Stimulated activated CD8-positive, alpha-beta memory T cell treated with anti-CD3 and anti-CD28 coated beads, Interleukin-15, amount 100 ng/mL, for 4 hours (primary cell): ENCODE measurements around the gene TOX2.

ENCODE experiments used
- DNase-seq, 2 donors: peaks; one replicate each; pipeline ENCODE4 v3.0.0-alpha.2; 2020; ENCODE audit warnings: low read depth in 2 of 2

TOX2 gene

DNA sequence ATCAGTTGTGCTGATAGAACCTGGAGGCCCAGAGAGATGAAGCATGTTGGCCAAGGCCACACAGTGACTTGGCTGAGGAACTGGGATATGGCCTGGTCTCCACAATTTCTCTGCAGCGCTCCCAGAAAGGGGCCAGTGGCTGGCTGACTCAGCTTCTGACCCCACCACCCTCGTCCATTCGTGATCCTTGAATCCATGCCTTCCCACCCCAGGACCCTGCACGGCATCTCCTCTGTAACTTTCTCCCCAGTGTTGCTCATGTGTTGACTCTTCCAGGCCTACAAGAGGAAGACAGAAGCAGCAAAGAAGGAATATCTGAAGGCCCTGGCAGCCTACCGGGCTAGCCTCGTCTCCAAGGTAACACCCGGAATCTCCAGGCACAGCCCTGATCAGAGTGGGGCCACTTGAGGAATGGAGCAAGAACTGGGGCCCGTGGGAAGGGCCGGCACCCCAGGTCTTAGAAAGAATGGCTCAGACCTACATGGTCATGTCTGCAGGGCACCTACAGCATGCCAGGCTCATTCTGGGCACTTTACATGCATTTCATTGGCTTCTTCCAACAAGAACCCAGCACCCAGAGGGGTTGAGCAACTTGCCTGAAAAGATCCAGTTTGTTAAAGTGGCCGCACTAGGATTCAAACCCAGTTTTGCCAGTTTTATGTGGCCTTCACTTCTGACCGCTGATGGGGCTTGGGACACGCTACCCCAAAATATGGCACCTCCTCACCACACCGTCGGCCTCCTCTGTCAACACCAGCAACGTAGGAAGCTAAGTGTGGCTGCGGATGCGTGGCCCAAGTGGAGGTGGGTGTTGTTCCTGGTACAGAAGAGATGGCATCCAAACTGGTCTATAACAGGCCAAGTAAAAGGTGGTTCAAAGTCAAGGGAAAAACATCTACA, 150.1 kb downstream of the TOX2 start:
- no peak for DNase-seq

DNA sequence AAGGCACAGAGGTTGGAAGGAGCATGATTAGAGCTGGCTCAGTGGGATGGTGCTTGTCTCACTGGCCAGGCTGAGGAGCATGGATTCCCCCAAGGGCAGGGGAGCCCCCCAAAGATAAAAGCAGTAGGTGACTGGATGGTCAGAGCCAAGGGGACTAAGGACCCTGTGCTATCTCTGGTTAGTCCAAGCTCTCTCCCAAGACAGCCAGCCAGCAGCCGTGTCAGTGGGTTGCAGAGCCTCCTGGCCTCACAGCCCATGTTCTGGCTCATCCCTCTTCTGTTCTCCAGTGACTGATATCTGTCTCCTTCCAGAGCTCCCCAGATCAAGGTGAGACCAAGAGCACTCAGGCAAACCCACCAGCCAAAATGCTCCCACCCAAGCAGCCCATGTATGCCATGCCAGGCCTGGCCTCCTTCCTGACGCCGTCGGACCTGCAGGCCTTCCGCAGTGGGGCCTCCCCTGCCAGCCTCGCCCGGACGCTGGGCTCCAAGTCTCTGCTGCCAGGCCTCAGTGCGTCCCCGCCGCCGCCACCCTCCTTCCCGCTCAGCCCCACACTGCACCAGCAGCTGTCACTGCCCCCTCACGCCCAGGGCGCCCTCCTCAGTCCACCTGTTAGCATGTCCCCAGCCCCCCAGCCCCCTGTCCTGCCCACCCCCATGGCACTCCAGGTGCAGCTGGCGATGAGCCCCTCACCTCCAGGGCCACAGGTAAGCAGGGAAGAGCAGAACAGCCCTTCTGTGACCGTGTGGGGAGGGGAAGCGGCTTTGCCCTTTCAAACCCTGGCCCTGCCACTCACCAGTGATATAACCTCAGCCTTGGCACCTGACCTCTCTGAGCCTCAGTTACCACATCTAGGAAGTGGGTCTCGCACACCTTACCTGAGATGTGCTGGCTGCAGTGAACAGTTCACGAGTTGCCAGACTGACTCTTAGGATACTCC, 151.0 kb downstream of the TOX2 start:
- no peak for DNase-seq

DNA sequence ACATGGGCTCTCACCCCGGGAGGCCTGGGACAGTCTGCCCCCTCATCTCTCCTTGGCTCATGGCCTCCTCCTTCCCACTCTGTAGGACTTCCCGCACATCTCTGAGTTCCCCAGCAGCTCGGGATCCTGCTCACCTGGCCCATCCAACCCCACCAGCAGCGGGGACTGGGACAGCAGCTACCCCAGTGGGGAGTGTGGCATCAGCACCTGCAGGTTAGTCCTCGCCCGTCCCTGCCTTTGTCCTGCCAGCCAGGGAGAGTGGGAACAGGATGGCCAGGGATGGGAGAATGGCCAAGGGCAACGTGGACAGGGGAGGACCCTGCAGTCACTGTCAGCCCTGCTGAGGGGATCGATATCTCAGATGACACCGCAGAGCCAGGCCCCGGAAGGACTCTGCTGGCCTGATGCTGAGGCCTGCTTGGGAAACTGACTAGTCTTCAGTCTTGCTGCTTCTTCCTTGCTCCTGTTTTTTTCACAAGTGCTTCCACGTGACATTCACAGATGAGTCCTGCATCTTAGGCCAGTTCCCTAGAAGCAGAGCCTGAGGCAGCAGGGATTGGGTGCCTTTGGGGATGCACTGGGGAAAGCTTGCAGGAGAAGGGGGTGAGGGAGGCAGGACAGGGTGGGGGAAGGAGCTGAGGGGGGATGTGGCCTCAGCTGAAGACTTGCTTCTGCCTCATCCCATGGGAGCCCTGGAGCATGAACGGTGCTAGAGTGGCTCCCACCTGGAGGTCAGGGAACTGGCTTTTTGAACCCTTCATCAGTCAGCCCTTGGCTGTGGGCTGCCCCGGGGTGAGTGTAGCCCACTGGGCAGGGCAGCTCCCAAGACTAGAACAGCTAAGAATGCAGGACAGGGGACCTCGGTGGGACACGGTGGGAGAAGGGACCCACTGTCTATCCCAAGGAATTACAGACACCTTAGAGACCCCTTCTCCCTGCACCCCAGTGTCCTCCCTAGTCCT, 152.3 kb downstream of the TOX2 start:
- DNase-seq: no peak

GRCh38 chr20:44067650-44068081, 153.0 kb downstream of the TOX2 start:
- no peak for DNase-seq

GRCh38 chr20:44068316-44069201, 153.9 kb downstream of the TOX2 start:
- DNase-seq: no peak

GRCh38 chr20:44069203-44070011, 154.8 kb downstream of the TOX2 start:
- no peak for DNase-seq

DNA sequence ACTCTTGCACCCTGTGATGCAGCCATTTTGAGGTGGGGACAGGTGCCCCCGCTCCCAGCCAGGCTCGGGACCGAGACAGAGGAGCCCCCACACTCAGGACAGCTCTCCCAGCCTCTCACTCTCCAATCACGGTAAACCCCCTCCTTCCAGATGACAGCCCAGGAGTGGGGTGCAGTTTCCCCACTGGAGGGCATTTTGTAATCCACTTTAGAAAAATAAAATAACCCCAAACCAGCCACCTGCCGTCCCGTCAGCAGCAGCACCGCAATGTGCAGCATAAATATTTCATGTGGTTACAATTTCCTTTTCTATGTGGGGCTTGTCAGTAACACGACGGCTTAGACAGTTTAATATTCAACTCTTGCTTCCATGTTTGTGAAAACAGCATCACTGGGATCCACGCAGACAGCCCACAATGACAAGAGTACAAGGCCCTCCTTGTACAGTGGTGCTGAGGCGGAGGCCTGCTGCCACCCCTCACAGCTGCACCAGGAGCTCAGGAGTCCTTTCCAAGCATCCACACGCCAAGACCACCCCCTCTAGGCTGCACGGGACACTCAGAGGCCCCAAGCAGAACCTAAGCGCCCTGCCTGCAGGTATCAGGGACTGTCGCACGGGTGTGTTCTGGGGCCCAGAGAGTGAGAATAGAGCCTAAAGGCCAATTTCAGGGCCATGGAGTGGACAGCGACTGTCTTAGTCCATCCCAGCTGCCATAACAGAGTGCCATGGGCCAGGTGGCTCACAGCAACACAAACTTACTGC, 155.7 kb downstream of the TOX2 start:
- no peak for DNase-seq

GRCh38 chr20:44071057-44071456, 156.4 kb downstream of the TOX2 start:
- no peak for DNase-seq

DNA sequence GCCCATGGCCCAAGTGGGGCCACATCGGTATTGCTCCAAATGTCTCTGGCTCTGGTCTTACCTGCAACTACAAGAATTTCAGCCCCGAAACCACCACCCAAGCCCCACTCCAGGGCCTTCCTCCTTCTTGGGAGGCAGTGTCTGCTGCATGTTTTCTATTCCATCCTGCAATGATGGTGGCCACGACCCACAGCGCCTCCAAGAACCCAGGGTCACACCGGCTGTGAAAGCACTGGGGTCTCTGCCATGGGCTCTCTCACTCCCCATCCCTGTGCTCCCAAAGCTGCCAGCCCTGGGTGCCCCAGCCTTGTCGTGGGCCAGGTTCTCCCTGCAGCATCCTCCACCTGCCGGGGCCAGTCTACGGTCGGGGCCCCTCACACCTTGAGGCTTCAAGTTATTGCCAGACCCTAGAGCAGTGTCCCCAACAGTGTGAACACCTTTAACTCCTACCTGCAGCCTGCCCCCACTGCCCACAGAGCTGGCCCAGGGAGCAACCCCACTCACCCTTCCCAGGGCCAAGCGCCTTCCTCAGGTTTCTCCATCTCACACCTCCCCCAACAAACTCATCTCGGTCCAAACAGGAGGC, 157.0 kb downstream of the TOX2 start:
- no peak for DNase-seq

DNA sequence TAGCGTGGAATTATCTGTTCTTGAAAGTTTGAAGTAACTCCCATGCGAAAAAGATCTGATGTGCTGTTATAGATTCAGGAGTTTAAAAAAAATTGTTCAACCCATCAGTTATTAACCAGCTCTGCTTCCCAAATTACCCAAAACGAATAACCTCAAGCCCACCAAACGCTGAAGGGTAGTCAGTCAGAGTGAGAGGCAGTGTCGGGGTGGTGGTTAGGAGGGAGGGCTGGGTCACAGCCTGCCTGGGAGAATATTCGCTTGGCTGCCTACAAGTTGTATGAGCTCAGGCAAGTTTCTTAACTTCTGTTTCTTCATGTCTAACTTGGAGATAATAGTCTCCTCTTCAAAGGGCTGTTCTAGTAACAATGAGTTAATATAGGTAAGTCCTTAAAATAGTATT, 157.7 kb downstream of the TOX2 start:
- DNase-seq: no peak

- DNase-seq: no peak
These were observed 158.5 kb downstream of the TOX2 start for GRCh38 chr20:44073011-44073674.

DNA sequence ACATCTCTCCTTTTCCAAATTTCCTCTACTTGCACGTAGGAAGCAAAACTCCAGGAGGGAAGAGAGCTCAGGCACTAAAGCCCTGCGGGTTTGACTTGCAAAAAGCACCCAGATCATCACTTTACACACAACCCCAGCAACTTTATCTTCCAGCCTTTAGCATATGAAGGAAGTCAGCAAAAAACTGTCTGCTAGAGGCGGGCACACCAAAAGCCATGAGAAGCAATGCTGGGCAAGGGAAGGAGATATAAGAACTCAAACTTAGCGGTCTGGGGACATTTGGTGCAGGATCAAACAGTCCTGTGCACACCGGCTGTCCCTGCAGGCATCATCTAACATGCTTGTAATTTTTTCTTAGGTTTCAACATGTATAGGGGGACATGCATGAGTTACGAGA, 159.0 kb downstream of the TOX2 start:
- DNase-seq: no peak

DNA sequence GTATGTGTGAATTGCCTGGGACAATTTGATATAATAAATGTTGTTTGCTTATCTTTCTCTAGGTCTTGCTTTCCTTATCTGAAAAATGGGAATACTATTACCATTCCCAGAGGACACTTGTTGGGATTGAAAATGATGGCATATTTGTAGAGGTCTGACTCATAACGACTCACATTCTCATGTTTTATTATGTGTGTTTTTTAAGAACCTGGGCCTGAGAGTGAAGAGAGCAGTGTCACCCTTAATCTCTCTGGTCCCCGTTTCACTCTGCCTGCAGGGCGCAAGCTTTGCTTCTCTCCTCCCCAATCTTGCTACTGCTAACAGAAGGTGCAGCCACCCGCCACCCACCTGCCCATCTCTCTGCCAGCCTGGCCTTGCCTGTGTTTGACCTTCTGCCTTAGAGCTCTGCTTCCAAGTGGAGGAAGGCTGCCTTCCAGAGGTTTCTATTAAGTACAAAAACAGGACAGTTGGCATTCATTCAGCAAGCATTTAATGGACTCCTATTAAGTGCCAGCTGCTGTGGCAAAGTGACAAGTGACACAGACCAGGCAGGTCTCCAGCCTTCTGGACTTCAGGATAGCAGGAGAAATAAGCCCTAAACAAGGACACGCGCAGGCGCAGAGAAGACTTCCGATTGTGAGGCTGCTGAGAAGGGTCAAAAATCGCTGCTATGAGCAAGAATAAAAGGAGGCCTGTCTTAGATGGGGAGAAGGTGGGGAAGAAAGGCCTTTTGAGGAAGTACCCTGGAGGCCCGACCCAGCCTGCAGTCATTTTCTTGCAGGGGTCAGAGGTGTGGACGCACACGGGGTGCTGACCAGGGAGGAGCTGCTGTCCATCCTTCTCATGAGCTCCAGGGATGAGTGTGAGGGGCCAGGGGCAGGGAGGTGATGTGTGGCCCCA, 159.8 kb downstream of the TOX2 start:
- no peak for DNase-seq

- DNase-seq: no peak
These were observed 160.7 kb downstream of the TOX2 start for GRCh38 chr20:44075191-44075949.

DNA sequence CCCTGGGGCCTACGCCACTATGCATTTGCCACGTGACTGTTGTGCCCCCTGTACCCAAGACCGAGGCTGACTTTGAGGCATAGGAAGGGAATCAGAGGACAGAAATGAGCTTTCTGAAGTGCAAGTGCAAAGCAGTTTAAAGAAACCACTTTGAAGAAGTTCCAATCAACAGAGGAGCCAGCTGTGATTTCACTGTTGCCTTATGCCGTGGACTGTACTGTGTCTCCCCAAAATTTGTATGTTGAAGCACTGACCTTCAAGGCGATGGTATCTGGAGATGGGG, 161.2 kb downstream of the TOX2 start:
- DNase-seq: no peak

DNA sequence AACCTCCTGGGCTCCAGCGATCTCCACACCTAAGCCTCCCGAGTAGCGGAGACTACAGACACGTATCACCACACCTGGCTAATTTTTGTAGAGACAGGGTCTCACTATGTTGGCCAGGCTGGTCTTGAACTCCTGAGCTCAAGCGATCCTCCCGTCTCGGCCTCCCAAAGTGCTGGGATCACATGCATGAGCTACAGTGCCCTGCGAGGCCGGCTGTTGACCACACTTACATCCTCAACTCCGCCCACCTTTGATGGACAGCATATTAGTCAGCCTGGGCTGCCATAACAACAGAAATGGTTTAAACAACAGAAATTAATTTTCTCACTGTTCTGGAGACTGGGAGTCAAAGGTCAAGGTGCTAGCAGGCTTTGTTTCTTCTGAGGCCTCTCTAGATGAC, 164.6 kb downstream of the TOX2 start:
- no peak for DNase-seq
